KMS-11 (cell line): Measurements from ENCODE around the gene ARL6IP6.

Experiments used
- H2AFZ ChIP-seq: fragments of 200-600 bp; sonication (generic); 2 replicates; pipeline ENCODE4 v1.6.1; 2016; ENCODE audit warnings: antibody characterized with exemption, mixed run types, low read depth
- H3K27ac ChIP-seq: fragments of 200-600 bp; sonication (generic); 2 replicates; pipeline ENCODE4 v1.6.1; 2016; ENCODE audit warnings: mild to moderate bottlenecking, mixed run types
- H3K27me3 ChIP-seq: fragments of 200-600 bp; sonication (generic); 2 replicates; pipeline ENCODE4 v1.6.1; 2017; ENCODE audit warnings: mild to moderate bottlenecking, low read depth, mixed run types, moderate library complexity; ENCODE audit not compliant: insufficient read depth
- H3K36me3 ChIP-seq: fragments of 200-600 bp; sonication (generic); 2 replicates; pipeline ENCODE4 v1.6.1; 2017; ENCODE audit warnings: mild to moderate bottlenecking, mixed run types; ENCODE audit not compliant: insufficient read depth
- H3K4me1 ChIP-seq: fragments of 200-600 bp; sonication (generic); 2 replicates; pipeline ENCODE4 v1.6.1; 2016; ENCODE audit warnings: mild to moderate bottlenecking, low read depth, mixed run types; ENCODE audit not compliant: poor library complexity, severe bottlenecking
- H3K4me2 ChIP-seq: fragments of 200-600 bp; sonication (generic); 2 replicates; pipeline ENCODE4 v1.7.0; 2016; ENCODE audit warnings: mild to moderate bottlenecking, mixed run types
- H3K4me3 ChIP-seq: fragments of 200-600 bp; sonication (generic); IDR thresholded peaks from 2 replicates; pipeline ENCODE4 v1.6.1; 2017; ENCODE audit warnings: low read depth, low read length, mixed read lengths; ENCODE audit not compliant: insufficient read depth
- H3K79me2 ChIP-seq: fragments of 200-600 bp; sonication (generic); 2 replicates; pipeline ENCODE4 v1.6.1; 2016; ENCODE audit warnings: low read depth, mixed run types; ENCODE audit not compliant: insufficient read depth
- H3K9ac ChIP-seq: fragments of 200-600 bp; sonication (generic); 2 replicates; pipeline ENCODE4 v1.6.1; 2016; ENCODE audit warnings: mild to moderate bottlenecking, mixed run types
- H4K20me1 ChIP-seq: fragments of 200-600 bp; sonication (generic); 2 replicates; pipeline ENCODE4 v1.6.1; 2016; ENCODE audit warnings: mild to moderate bottlenecking, mixed run types; ENCODE audit not compliant: insufficient read depth
- TF ChIP-seq, protein P1 (sequence below): fragments of 200-600 bp; sonication (generic); conservative IDR thresholded peaks from 2 replicates; pipeline ENCODE4 v1.6.1; 2017; ENCODE audit warnings: low read depth, mild to moderate bottlenecking, antibody characterized with exemption, low read length, moderate library complexity, mixed read lengths

The ARL6IP6 gene

DNA sequence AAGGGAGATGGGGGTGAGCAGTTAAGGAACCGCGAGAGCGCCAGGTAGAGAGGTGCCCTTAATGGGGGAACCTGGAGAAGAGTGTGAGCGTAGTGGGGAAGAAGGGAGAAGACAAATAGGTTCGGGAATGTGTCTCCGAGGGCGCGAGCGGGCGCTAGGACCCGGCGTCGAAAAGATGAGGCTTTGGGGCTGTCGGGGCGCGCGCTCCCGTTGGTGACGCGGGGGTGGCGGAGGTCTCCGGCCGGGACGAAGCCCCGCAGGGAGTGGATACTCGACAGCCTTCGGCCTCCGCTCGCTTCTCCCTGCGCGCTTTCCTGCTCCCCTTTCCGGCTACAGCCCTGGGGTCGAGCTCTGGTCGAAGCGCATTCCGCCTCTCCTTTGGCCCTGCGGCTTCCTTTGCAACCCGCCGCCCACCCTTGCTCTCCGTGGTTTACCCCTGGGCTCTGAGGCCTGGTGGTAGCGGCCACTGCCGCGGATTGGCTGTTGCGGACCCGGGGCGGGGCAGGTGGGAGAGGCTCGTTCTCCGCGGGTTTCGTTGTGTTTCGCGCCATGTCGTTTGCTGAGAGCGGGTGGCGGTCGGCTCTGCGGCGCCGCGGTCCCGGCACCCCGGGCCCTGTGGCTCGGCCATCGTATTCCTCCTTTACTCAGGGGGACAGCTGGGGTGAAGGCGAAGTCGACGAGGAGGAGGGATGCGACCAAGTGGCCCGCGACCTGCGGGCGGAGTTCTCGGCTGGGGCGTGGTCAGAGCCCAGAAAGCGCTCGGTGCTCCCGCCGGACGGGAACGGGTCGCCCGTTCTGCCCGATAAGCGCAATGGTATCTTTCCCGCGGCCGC is at the start of gene ARL6IP6:
ARL6IP6 (plus strand) TSS at position 545 of the 833 bp plus-strand sequence; CDS start at position 550, 5 bp downstream.
- Histone ChIP-seq H3K4me1 (peaks cover 55% of the 10 kb centered on the region), H3K27me3 (no peaks in the 10 kb centered on the region), H3K4me3 (peak within 1 kb of the TSS; percentile 85), H3K4me2 (peak within 1 kb of the TSS; percentile 93), H3K27ac (peak within 1 kb of the TSS; percentile 88), H3K79me2 (peaks cover 73% of the 10 kb centered on the region), H4K20me1 (peaks cover 23% of the 10 kb centered on the region; the same call in 1 of the 2 replicates), H3K36me3 (peaks cover 13% of the 10 kb centered on the region; the same call in 1 of the 2 replicates), H2AFZ (peak within 1 kb of the TSS; percentile 74), H3K9ac (peak within 1 kb of the TSS; percentile 90)
- TF ChIP-seq, protein P1, sequence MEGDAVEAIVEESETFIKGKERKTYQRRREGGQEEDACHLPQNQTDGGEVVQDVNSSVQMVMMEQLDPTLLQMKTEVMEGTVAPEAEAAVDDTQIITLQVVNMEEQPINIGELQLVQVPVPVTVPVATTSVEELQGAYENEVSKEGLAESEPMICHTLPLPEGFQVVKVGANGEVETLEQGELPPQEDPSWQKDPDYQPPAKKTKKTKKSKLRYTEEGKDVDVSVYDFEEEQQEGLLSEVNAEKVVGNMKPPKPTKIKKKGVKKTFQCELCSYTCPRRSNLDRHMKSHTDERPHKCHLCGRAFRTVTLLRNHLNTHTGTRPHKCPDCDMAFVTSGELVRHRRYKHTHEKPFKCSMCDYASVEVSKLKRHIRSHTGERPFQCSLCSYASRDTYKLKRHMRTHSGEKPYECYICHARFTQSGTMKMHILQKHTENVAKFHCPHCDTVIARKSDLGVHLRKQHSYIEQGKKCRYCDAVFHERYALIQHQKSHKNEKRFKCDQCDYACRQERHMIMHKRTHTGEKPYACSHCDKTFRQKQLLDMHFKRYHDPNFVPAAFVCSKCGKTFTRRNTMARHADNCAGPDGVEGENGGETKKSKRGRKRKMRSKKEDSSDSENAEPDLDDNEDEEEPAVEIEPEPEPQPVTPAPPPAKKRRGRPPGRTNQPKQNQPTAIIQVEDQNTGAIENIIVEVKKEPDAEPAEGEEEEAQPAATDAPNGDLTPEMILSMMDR, result no peak

DNA sequence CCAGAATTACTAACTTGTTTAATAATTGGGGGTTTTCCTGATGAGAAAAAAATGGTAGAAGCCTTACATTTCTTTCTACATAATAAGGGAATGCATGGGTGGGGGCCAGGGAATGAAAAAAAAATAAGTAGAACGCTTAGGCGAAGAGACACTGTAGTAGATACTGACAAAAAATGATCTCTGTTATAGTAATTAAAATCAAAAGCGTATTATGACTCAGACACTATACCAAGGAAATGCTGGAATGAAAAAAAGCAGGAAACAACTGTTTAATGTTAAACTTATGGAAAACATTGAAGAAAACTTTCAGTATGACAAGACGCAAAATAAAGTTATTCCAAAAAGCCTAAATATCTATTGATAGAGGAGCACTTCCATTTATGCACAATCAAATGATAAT is 44.1 kb upstream of the ARL6IP6 start:
- Histone ChIP-seq H3K27ac (no peak overlapping the region), H2AFZ (no peak overlapping the region), H3K9ac (no peak overlapping the region), H3K79me2 (no peaks in the 10 kb centered on the region), H3K4me3 (no peak overlapping the region), H4K20me1 (peaks cover 8% of the 10 kb centered on the region; the same call in 1 of the 2 replicates), H3K4me1 (no peaks in the 10 kb centered on the region), H3K4me2 (no peak overlapping the region), H3K27me3 (no peaks in the 10 kb centered on the region), H3K36me3 (peaks cover 55% of the 10 kb centered on the region)
- TF ChIP-seq, protein P1, result no peak

DNA sequence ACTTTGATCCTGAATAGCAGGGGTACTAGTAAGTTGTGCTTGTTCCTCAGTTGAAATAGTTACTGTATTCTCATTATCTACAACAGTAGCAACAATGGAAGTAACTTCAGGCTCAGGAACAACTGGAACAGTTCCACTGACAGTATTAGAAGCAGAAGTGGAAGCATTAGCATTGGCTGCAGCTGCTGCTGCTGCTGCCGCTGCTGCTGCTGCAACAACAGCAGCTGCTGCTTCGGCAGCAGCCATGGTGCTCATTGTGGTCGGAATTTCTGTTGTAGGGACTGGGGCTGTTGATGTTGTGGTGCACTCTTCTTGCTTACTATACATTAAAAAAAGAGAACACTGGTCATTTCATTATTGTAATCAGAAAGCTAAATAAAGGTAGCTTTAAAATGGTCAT is 42.0 kb upstream of the ARL6IP6 start:
- Histone ChIP-seq H3K9ac (no peak overlapping the region), H2AFZ (no peak overlapping the region), H3K4me3 (no peak overlapping the region), H3K27ac (no peak overlapping the region), H3K4me2 (no peak overlapping the region), H3K4me1 (no peaks in the 10 kb centered on the region), H3K36me3 (peaks cover 57% of the 10 kb centered on the region), H3K27me3 (no peaks in the 10 kb centered on the region), H3K79me2 (peaks cover 5% of the 10 kb centered on the region; the same call in 1 of the 2 replicates), H4K20me1 (peaks cover 10% of the 10 kb centered on the region; the same call in 1 of the 2 replicates)
- TF ChIP-seq, protein P1, result no peak

DNA sequence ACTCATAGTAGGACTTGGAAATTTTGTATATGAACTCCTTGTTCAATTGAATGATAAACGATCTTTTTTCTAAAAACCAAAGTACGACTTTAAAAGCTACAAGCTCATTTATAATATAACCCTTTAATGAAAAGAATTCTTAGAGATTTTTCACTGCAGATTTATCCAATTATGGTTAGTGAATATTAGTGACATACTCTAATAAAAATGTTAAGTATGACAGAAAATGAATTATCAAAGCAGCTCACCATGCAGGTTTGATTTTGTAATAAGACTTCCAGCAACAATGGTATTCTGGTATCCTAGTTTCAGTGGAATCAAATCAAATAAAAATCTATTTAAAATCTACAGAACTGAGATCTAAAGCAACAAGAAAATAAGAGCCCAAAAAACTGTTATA is 39.6 kb upstream of the ARL6IP6 start:
- no peak overlapping the region for H3K4me2 ChIP-seq
- no peak overlapping the region for H3K9ac ChIP-seq
- TF ChIP-seq, protein P1, result no peak
- H2AFZ ChIP-seq, result no peak overlapping the region
- peaks cover 24% of the 10 kb centered on the region; the same call in 1 of the 2 replicates for H3K79me2 ChIP-seq
- H3K27me3 ChIP-seq, result no peaks in the 10 kb centered on the region
- H3K4me1 ChIP-seq, result peaks cover 13% of the 10 kb centered on the region
- H3K36me3 ChIP-seq, result peaks cover 38% of the 10 kb centered on the region
- peaks cover 19% of the 10 kb centered on the region for H4K20me1 ChIP-seq
- no peak overlapping the region for H3K4me3 ChIP-seq
- no peak overlapping the region for H3K27ac ChIP-seq
